ENCODE measurements around the gene DNA2. TPM values are rescaled to one million over a fixed set of nuclear protein-coding genes. Genes with fewer than 3 reads are reported as not detected.

DNA2 gene
- total RNA-seq, 1 experiment from 2014 or later, result 43.4 TPM

DNA sequence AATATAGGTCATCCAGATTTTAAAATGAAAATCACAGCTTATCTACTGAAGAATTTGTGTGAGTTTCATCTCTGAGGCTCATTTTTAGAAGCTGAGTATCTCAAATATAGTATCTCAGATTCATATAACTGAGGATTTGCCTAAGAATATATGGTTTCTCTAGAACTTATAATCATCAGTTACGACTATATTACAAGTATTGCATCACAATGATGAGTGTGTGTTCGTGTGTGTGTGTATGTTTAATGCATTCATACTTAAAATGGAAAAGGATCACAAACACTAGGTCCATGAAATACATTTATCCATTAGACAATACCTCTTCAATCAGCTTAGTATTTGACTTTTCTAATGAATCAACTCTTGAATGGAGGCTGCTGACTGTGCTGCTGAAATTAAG is 86.0 kb downstream of the DNA2 start:
- Histone ChIP-seq H3T11ph (ENCODE audit: low read length) (no peak overlapping the region), H3K14ac (ENCODE audit: insufficient read depth, low read length) (no peak overlapping the region), H3K79me1 (ENCODE audit: insufficient read depth, low read depth, low read length, poor library complexity, severe bottlenecking) (no peaks in the 10 kb centered on the region), H3K4ac (ENCODE audit: low read depth, low read length) (no peak overlapping the region), H3K27ac (ENCODE audit: insufficient read length, low read depth, low read length) (no peak overlapping the region), H4K20me1 (ENCODE audit: control insufficient read depth, insufficient read depth, insufficient read length) (no peaks in the 10 kb centered on the region), H3K79me2 (ENCODE audit: insufficient read depth, low read length) (no peaks in the 10 kb centered on the region), H3K23me2 (ENCODE audit: insufficient read length, low read depth, low read length, poor library complexity, severe bottlenecking) (no peaks in the 10 kb centered on the region), H4K91ac (ENCODE audit: insufficient read length, low read depth, low read length) (no peak overlapping the region), H2AK5ac (ENCODE audit: insufficient read length, low read length) (no peak overlapping the region), H4K8ac (replicated peaks; ENCODE audit: insufficient read length, low read depth, low read length) (no peak overlapping the region), H3K4me2 (ENCODE audit: insufficient read depth, insufficient read length, low read length) (no peak overlapping the region), H2AFZ (ENCODE audit: low read length) (no peak overlapping the region), H4K5ac (ENCODE audit: insufficient read length, low read depth, low read length) (no peak overlapping the region), H3K27me3 (ENCODE audit: insufficient read depth, low read length) (no peaks in the 10 kb centered on the region), H3K4me1 (ENCODE audit: insufficient read depth, low read length) (no peaks in the 10 kb centered on the region), H3K23ac (ENCODE audit: insufficient read length, low read depth, low read length) (no peak overlapping the region), H3K9me3 (ENCODE audit: control insufficient read depth, low read depth, low read length) (no peaks in the 10 kb centered on the region), H3K9ac (ENCODE audit: extremely low read depth, insufficient read length, low read length) (no peak overlapping the region), H2BK15ac (ENCODE audit: low read depth, low read length) (no peak overlapping the region), H2BK20ac (ENCODE audit: low read depth, low read length, poor library complexity, severe bottlenecking) (no peak overlapping the region), H2BK120ac (ENCODE audit: low read depth, low read length, poor library complexity, severe bottlenecking) (no peak overlapping the region), H2BK12ac (ENCODE audit: insufficient read length, low read depth, low read length) (no peak overlapping the region), H2BK5ac (ENCODE audit: insufficient read length, low read length) (no peak overlapping the region), H3K56ac (ENCODE audit: insufficient read length, low read depth, low read length) (no peak overlapping the region), H3K18ac (ENCODE audit: insufficient read length, low read depth, low read length) (no peak overlapping the region)
- TF ChIP-seq, protein P1, sequence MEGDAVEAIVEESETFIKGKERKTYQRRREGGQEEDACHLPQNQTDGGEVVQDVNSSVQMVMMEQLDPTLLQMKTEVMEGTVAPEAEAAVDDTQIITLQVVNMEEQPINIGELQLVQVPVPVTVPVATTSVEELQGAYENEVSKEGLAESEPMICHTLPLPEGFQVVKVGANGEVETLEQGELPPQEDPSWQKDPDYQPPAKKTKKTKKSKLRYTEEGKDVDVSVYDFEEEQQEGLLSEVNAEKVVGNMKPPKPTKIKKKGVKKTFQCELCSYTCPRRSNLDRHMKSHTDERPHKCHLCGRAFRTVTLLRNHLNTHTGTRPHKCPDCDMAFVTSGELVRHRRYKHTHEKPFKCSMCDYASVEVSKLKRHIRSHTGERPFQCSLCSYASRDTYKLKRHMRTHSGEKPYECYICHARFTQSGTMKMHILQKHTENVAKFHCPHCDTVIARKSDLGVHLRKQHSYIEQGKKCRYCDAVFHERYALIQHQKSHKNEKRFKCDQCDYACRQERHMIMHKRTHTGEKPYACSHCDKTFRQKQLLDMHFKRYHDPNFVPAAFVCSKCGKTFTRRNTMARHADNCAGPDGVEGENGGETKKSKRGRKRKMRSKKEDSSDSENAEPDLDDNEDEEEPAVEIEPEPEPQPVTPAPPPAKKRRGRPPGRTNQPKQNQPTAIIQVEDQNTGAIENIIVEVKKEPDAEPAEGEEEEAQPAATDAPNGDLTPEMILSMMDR (conservative IDR thresholded peaks at IDR 0.05), result no peak
- Mint-ChIP-seq H3K9me3 (no peaks in the 10 kb centered on the region), H3K27ac (no peak overlapping the region), H3K27me3 (ENCODE audit: low read depth) (no peaks in the 10 kb centered on the region), H3K4me3 (no peak overlapping the region), H3K36me3 (ENCODE audit: insufficient read depth in 1 of 3, low read depth in 3 of 3) (peaks cover 9 to 51% (median 35%) of the 10 kb centered on the region in 3 experiments; a peak in 6 of 7 replicates), H3K4me1 (no peaks in the 10 kb centered on the region)
- DNase-seq, result no peak
- no CpG with 5 or more reads among the region's 2 CpGs for WGBS (ENCODE audit: extremely low coverage, insufficient read length, low lambda C conversion rate)

Measured in H9 (cell line).